HUES48 (cell line): ENCODE data around the gene EYA4.

Source experiments
- H3K27ac ChIP-seq: one replicate; pipeline ENCODE4 v1.7.0; 2013; ENCODE audit warnings: low read depth, low read length, inconsistent platforms
- H3K27me3 ChIP-seq: 2 replicates; pipeline ENCODE4 v1.6.1; 2013; ENCODE audit warnings: mild to moderate bottlenecking, low read length; ENCODE audit not compliant: control insufficient read depth, insufficient read depth
- H3K36me3 ChIP-seq: 2 replicates; pipeline ENCODE4 v1.6.1; 2013; ENCODE audit warnings: low read length; ENCODE audit not compliant: control insufficient read depth, insufficient read depth
- H3K4me1 ChIP-seq: 2 replicates; pipeline ENCODE4 v1.6.1; 2013; ENCODE audit warnings: mild to moderate bottlenecking, low read length; ENCODE audit not compliant: control insufficient read depth, insufficient read depth
- H3K4me3 ChIP-seq: 2 replicates; pipeline ENCODE4 v1.5.1; 2013; ENCODE audit warnings: mild to moderate bottlenecking, low read depth, low read length
- H3K9ac ChIP-seq: 2 replicates; pipeline ENCODE4 v1.6.1; 2013; ENCODE audit warnings: mild to moderate bottlenecking, low read depth, low read length, moderate library complexity
- H3K9me3 ChIP-seq: 2 replicates; pipeline ENCODE4 v1.6.1; 2013; ENCODE audit warnings: low read length; ENCODE audit not compliant: control insufficient read depth, insufficient read depth

The EYA4 gene

DNA sequence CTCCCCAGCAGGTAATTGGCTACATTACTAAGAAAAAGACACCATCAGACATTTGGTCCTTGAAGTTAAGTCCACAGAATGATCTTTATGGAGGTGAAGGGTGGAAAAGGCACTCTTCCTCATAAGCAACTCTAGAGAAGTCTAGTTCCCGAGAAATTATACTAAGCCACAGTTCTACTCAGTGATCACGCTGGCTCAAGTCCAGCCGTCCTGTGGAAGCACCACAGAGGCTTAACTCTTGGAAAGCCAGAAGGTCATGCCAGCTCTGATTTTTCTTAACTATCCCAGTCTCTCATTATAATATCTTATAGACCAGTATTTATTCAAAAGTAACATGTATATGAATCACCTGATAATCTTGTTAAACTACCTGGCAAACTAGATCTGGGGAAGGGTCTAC lies 258.5 kb downstream of the EYA4 start:
- no peaks in the 10 kb centered on the region for H3K36me3 ChIP-seq
- no peak overlapping the region for H3K9ac ChIP-seq
- H3K9me3 ChIP-seq, result no peaks in the 10 kb centered on the region
- H3K4me1 ChIP-seq, result no peaks in the 10 kb centered on the region; the same call in 1 of the 2 replicates
- no peaks in the 10 kb centered on the region for H3K27me3 ChIP-seq
- H3K4me3 ChIP-seq, result no peak overlapping the region
- H3K27ac ChIP-seq, result no peak overlapping the region

DNA sequence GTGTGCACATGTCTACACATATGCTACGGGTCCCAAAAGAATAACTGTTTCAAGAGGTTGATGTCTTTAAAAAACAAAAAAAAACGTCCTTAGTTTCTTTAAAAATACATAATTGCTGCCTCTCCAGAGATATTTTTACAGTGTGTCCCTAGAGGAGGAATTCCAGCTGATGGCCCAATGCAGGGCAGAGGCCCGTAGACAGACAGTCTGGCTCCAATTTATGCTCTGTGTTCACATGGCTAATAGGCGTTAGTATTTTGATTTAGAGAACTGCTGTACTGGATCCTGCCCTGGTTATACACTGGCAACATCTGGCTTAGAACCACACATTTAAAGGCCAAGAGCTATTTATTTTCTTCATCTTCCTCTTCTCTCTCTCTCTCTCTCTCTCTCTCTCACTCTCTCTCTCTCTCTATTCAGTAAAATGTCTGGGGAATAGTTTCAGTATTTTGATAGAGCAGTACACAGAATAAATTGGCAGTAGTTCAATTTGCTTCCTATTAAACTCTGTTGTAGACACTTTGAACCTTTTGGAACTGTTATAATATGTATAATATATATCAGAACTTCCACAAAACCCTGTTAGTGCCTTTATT lies 260.6 kb downstream of the EYA4 start:
- H3K4me3 ChIP-seq, result no peak overlapping the region
- no peaks in the 10 kb centered on the region for H3K27me3 ChIP-seq
- H3K4me1 ChIP-seq, result no peaks in the 10 kb centered on the region; the same call in 1 of the 2 replicates
- H3K27ac ChIP-seq, result no peak overlapping the region
- H3K9ac ChIP-seq, result no peak overlapping the region
- no peaks in the 10 kb centered on the region for H3K36me3 ChIP-seq
- no peaks in the 10 kb centered on the region for H3K9me3 ChIP-seq

- no peak overlapping the region for H3K27ac ChIP-seq
- H3K9ac ChIP-seq, result no peak overlapping the region
- no peaks in the 10 kb centered on the region for H3K27me3 ChIP-seq
- H3K36me3 ChIP-seq, result no peaks in the 10 kb centered on the region
- no peaks in the 10 kb centered on the region for H3K9me3 ChIP-seq
- H3K4me1 ChIP-seq, result no peaks in the 10 kb centered on the region; the same call in 1 of the 2 replicates
- H3K4me3 ChIP-seq, result no peak overlapping the region
These were observed 261.5 kb downstream of the EYA4 start for GRCh38 chr6:133502441-133503335.

DNA sequence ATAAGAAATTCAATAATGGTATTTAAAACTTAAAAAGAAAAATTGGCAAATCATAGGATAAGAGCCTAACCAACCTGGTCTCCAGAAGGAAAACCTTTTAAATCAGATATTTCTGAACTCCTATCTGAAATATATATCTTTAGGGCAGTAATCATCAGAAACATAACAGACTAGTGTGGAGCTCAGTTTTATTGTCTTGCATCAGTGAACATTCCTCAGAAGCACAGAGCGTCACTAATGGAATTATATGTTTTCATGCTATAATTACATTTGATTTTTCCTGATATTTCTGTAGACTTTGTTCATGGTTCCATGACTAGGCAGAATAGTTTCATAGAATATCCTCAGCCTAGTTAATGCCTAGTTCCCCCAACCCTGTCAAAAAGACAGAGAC lies 262.2 kb downstream of the EYA4 start:
- H3K27me3 ChIP-seq, result no peaks in the 10 kb centered on the region
- H3K27ac ChIP-seq, result no peak overlapping the region
- H3K4me3 ChIP-seq, result no peak overlapping the region
- H3K36me3 ChIP-seq, result no peaks in the 10 kb centered on the region
- H3K4me1 ChIP-seq, result no peaks in the 10 kb centered on the region; the same call in 1 of the 2 replicates
- no peak overlapping the region for H3K9ac ChIP-seq
- H3K9me3 ChIP-seq, result no peaks in the 10 kb centered on the region

GRCh38 chr6:133504158-133504557 lies 263.0 kb downstream of the EYA4 start:
- Histone ChIP-seq H3K4me1 (no peaks in the 10 kb centered on the region; the same call in 1 of the 2 replicates), H3K27me3 (no peaks in the 10 kb centered on the region), H3K4me3 (no peak overlapping the region), H3K9ac (no peak overlapping the region), H3K9me3 (no peaks in the 10 kb centered on the region), H3K27ac (no peak overlapping the region), H3K36me3 (no peaks in the 10 kb centered on the region)

- Histone ChIP-seq H3K9ac (no peak overlapping the region), H3K9me3 (no peaks in the 10 kb centered on the region), H3K4me3 (no peak overlapping the region), H3K27me3 (no peaks in the 10 kb centered on the region), H3K4me1 (no peaks in the 10 kb centered on the region; the same call in 1 of the 2 replicates), H3K36me3 (no peaks in the 10 kb centered on the region), H3K27ac (no peak overlapping the region)
These were observed 263.6 kb downstream of the EYA4 start for GRCh38 chr6:133504761-133505160.

GRCh38 chr6:133505681-133506080 lies 264.5 kb downstream of the EYA4 start:
- H3K9ac ChIP-seq, result no peak overlapping the region
- H3K36me3 ChIP-seq, result no peaks in the 10 kb centered on the region
- H3K4me1 ChIP-seq, result no peaks in the 10 kb centered on the region; the same call in 1 of the 2 replicates

DNA sequence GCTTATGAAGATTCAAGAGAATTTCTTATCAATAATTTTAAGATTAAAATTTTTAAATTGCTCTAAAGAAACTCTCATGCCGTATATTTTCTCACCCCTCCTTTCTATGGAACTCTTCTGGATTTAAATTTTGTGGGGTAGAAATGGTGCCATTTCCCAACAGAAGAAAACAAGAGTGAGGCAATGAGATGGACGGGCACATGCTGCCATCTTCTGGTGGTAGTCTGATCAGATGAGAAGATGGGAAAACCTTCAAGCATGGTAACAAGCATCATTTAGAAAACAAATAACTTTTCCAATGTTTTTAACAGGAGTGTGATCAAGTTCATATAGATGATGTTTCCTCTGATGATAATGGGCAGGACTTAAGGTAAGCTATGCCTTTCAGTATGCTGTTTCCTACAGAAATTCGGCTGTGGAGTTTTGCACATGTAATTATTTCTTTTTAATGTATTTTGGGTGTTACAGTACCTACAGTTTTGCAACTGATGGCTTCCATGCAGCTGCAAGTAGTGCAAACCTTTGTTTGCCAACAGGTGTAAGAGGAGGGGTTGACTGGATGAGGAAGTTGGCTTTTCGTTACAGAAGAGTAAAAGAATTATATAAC lies 271.4 kb downstream of the EYA4 start:
- H3K4me1 ChIP-seq, result no peaks in the 10 kb centered on the region
- H3K27me3 ChIP-seq, result no peaks in the 10 kb centered on the region
- no peak overlapping the region for H3K9ac ChIP-seq
- H3K4me3 ChIP-seq, result no peak overlapping the region
- H3K36me3 ChIP-seq, result no peaks in the 10 kb centered on the region
- no peak overlapping the region for H3K27ac ChIP-seq
- H3K9me3 ChIP-seq, result no peaks in the 10 kb centered on the region

More at GRCh38 chr6:133505681-133506080, 264.5 kb downstream of the EYA4 start:
- Histone ChIP-seq H3K27ac (no peak overlapping the region), H3K27me3 (no peaks in the 10 kb centered on the region), H3K9me3 (no peaks in the 10 kb centered on the region), H3K4me3 (no peak overlapping the region)

GRCh38 chr6:133523816-133524215 lies 282.7 kb downstream of the EYA4 start:
- Histone ChIP-seq H3K9me3 (no peaks in the 10 kb centered on the region), H3K27me3 (no peaks in the 10 kb centered on the region), H3K9ac (no peak overlapping the region), H3K4me3 (no peak overlapping the region), H3K36me3 (no peaks in the 10 kb centered on the region), H3K27ac (no peak overlapping the region), H3K4me1 (no peaks in the 10 kb centered on the region; the same call in 1 of the 2 replicates)

DNA sequence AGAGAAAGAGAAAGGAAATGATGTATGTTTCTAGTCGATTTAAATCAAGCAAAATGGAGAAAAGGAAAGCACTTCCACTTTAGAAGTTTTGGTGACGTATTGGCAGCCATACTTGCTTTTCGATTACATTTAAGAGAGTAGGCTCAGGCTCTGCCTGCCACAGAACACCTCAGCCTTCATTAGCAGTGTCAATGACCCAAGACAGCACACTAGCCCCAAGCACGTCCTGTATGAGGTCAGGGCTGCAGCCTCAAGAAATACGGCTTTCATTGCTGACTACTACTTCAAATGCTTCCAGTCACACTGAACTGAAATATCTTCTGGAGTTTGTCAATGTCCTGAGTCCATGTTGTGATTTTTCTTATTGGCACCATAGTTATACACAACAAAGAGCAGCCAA lies 285.3 kb downstream of the EYA4 start:
- Histone ChIP-seq H3K27me3 (no peaks in the 10 kb centered on the region), H3K9ac (no peak overlapping the region), H3K4me3 (no peak overlapping the region), H3K9me3 (no peaks in the 10 kb centered on the region), H3K4me1 (no peaks in the 10 kb centered on the region; the same call in 1 of the 2 replicates), H3K27ac (no peak overlapping the region), H3K36me3 (no peaks in the 10 kb centered on the region)

- H3K27ac ChIP-seq, result no peak overlapping the region
- H3K4me1 ChIP-seq, result no peaks in the 10 kb centered on the region; the same call in 1 of the 2 replicates
- H3K36me3 ChIP-seq, result no peaks in the 10 kb centered on the region
- no peak overlapping the region for H3K4me3 ChIP-seq
- H3K27me3 ChIP-seq, result no peaks in the 10 kb centered on the region
- no peaks in the 10 kb centered on the region for H3K9me3 ChIP-seq
- no peak overlapping the region for H3K9ac ChIP-seq
These were observed 287.4 kb downstream of the EYA4 start for GRCh38 chr6:133528566-133528965.
